HepG2 (cell line): Measurements from ENCODE around the gene ZBTB32. TPM values are rescaled to one million over a fixed set of nuclear protein-coding genes. Genes with fewer than 3 reads are reported as not detected.
A peak's percentile ranks its signal among the peaks of the same experiment; 100 is the strongest.

Experiments used
- CBX5 ChIP-seq: sonication (generic); formaldehyde crosslinking; IDR thresholded peaks from 2 replicates; pipeline ENCODE4 v1.4.0; 2020; ENCODE audit warnings: missing genetic modification reagents, borderline replicate concordance
- DMAP1 ChIP-seq: IDR thresholded peaks from 2 replicates; pipeline ENCODE4 v1.6.1; 2016
- DPF2 ChIP-seq: sonication (generic); formaldehyde crosslinking; IDR thresholded peaks from 2 replicates; pipeline ENCODE4 v1.4.0; 2020; ENCODE audit warnings: mild to moderate bottlenecking, low read depth, missing genetic modification reagents, borderline replicate concordance
- HMGXB3 ChIP-seq: sonication (generic); formaldehyde crosslinking; IDR thresholded peaks from 2 replicates; pipeline ENCODE4 v1.4.0; 2020; ENCODE audit warnings: missing genetic modification reagents, borderline replicate concordance
- JUNB ChIP-seq: sonication (generic); formaldehyde crosslinking; IDR thresholded peaks from 2 replicates; pipeline ENCODE4 v1.8.0; 2022; ENCODE audit warnings: missing genetic modification reagents, mild to moderate bottlenecking, borderline replicate concordance
- SP4 ChIP-seq: sonication (generic); formaldehyde crosslinking; IDR thresholded peaks from 2 replicates; pipeline ENCODE4 v1.8.1; 2023; ENCODE audit warnings: mild to moderate bottlenecking, missing genetic modification reagents
- TBX3 ChIP-seq: fragments of 450-650 bp; IDR thresholded peaks from 2 replicates; pipeline ENCODE4 v1.6.1; 2017; ENCODE audit warnings: antibody characterized with exemption, mild to moderate bottlenecking, inconsistent platforms, borderline replicate concordance
- XBP1 ChIP-seq: sonication (generic); formaldehyde crosslinking; IDR thresholded peaks from 2 replicates; pipeline ENCODE4 v1.5.0; 2020; ENCODE audit warnings: missing genetic modification reagents
- ZNF546 ChIP-seq: sonication (generic); formaldehyde crosslinking; conservative IDR thresholded peaks from 2 replicates; pipeline ENCODE4 v1.8.1; 2023; ENCODE audit warnings: mild to moderate bottlenecking, missing genetic modification reagents
- polyA plus RNA-seq, 8 experiments: library from polyadenylated mRNA; depleted of rRNA in 3 of 8; stranded (reverse) in 7 of 8; unstranded in 1 of 8; fragments of >200 nt; fragmentation: Illumina TruSeq in 4 of 8; extraction: Trizol in 4 of 8; gene quantifications; 2 replicates each; pipeline versions ENCODE4 v1.2.1 to v1.2.3, GENCODE V29; 2011 to 2016; ENCODE audit warnings: low read depth in 4 of 8, missing spikeins in 1 of 8, mixed read lengths in 1 of 8; ENCODE audit not compliant: insufficient read depth in 1 of 8
- total RNA-seq, 5 experiments: library from RNA; depleted of rRNA; stranded (reverse); fragments of >200 nt; fragmentation: Illumina TruSeq; extraction: Trizol; gene quantifications; 2 replicates each; pipeline ENCODE4 v1.2.3, GENCODE V29; 2016; ENCODE audit warnings: low read depth in 1 of 5
- TF ChIP-seq, protein P1 (sequence below), 2 experiments: fragments of 450-650 bp in 1 of 2; sonication (generic) in 1 of 2; formaldehyde crosslinking in 1 of 2; IDR thresholded peaks; 2 replicates each; pipeline versions ENCODE4 v1.6.1 to v1.8.0; 2016 to 2022; ENCODE audit warnings: antibody characterized with exemption in 1 of 2, mild to moderate bottlenecking in 1 of 2, missing genetic modification reagents in 1 of 2
- TF ChIP-seq, protein P2 (sequence below): fragments of 450-650 bp; IDR thresholded peaks from 2 replicates; pipeline ENCODE4 v1.6.1; 2016
- TF ChIP-seq, protein P3 (sequence below): sonication (generic); formaldehyde crosslinking; conservative IDR thresholded peaks from 2 replicates; pipeline ENCODE4 v1.4.0; 2020; ENCODE audit warnings: missing genetic modification reagents

Gene ZBTB32
- total and polyA plus RNA-seq, 2 of the 13 experiments (the other 11 are each of a cell fraction or from before 2014, with no cell fraction given): not detected

DNA sequence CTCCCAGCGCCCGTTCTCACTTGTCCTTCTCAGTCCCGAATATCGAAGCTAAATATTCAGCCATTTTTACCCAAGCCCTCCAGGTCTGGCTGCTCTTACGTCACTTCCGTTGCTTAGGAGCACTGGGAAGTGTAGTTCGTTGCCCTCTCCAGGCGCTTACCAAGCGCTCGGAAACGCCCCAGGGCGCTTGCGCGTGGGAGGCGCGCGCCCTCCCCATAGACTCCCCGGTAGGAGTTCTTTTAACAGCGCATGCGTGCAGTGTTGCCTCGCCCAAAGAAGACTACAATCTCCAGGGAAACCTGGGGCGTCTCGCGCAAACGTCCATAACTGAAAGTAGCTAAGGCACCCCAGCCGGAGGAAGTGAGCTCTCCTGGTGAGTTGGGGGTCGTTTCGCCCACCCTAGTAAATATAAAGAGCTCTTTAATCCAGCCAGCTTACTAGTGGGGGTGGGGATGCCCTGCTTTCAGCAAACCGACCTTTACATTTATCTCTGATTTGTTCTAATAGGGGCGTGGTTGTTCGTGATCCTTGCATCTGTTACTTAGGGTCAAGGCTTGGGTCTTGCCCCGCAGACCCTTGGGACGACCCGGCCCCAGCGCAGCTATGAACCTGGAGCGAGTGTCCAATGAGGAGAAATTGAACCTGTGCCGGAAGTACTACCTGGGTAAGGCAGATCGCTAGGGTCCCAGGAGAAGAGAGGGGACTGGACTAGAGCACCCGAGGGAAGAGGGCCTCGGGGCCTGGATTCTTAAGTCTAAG is 41.1 kb downstream of the ZBTB32 start, which contains the start of the genes PSENEN and U2AF1L4 (continued):
- TF ChIP-seq, protein P1, sequence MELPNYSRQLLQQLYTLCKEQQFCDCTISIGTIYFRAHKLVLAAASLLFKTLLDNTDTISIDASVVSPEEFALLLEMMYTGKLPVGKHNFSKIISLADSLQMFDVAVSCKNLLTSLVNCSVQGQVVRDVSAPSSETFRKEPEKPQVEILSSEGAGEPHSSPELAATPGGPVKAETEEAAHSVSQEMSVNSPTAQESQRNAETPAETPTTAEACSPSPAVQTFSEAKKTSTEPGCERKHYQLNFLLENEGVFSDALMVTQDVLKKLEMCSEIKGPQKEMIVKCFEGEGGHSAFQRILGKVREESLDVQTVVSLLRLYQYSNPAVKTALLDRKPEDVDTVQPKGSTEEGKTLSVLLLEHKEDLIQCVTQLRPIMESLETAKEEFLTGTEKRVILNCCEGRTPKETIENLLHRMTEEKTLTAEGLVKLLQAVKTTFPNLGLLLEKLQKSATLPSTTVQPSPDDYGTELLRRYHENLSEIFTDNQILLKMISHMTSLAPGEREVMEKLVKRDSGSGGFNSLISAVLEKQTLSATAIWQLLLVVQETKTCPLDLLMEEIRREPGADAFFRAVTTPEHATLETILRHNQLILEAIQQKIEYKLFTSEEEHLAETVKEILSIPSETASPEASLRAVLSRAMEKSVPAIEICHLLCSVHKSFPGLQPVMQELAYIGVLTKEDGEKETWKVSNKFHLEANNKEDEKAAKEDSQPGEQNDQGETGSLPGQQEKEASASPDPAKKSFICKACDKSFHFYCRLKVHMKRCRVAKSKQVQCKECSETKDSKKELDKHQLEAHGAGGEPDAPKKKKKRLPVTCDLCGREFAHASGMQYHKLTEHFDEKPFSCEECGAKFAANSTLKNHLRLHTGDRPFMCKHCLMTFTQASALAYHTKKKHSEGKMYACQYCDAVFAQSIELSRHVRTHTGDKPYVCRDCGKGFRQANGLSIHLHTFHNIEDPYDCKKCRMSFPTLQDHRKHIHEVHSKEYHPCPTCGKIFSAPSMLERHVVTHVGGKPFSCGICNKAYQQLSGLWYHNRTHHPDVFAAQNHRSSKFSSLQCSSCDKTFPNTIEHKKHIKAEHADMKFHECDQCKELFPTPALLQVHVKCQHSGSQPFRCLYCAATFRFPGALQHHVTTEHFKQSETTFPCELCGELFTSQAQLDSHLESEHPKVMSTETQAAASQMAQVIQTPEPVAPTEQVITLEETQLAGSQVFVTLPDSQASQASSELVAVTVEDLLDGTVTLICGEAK (IDR thresholded peaks at IDR 0.05): 0 out of 2 replicates have a peak, but pooled peaks have one; percentile 12
- TF ChIP-seq, protein P1 (CRISPR knock-in tag; IDR thresholded peaks at IDR 0.05): no peak
- TF ChIP-seq TBX3: no peak
- TF ChIP-seq DMAP1 (CRISPR knock-in tag): no peak
- TF ChIP-seq ZNF546 (CRISPR knock-in tag): no peak
- no peak for TF ChIP-seq XBP1 (CRISPR knock-in tag)
- TF ChIP-seq DPF2 (CRISPR knock-in tag): no peak
- no peak for TF ChIP-seq JUNB (CRISPR knock-in tag)
- TF ChIP-seq, protein P2, sequence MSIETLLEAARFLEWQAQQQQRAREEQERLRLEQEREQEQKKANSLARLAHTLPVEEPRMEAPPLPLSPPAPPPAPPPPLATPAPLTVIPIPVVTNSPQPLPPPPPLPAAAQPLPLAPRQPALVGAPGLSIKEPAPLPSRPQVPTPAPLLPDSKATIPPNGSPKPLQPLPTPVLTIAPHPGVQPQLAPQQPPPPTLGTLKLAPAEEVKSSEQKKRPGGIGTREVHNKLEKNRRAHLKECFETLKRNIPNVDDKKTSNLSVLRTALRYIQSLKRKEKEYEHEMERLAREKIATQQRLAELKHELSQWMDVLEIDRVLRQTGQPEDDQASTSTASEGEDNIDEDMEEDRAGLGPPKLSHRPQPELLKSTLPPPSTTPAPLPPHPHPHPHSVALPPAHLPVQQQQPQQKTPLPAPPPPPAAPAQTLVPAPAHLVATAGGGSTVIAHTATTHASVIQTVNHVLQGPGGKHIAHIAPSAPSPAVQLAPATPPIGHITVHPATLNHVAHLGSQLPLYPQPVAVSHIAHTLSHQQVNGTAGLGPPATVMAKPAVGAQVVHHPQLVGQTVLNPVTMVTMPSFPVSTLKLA: no peak
- no peak for TF ChIP-seq HMGXB3 (CRISPR knock-in tag)
- no peak for TF ChIP-seq CBX5 (CRISPR knock-in tag)
- peak; percentile 31; the same call in 1 of the 2 replicates for TF ChIP-seq SP4
- TF ChIP-seq, protein P3, sequence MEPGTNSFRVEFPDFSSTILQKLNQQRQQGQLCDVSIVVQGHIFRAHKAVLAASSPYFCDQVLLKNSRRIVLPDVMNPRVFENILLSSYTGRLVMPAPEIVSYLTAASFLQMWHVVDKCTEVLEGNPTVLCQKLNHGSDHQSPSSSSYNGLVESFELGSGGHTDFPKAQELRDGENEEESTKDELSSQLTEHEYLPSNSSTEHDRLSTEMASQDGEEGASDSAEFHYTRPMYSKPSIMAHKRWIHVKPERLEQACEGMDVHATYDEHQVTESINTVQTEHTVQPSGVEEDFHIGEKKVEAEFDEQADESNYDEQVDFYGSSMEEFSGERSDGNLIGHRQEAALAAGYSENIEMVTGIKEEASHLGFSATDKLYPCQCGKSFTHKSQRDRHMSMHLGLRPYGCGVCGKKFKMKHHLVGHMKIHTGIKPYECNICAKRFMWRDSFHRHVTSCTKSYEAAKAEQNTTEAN: no peak
